GM12878 (cell line): ENCODE results near the gene ANKHD1. TPM values are rescaled to one million over a fixed set of nuclear protein-coding genes. Genes with fewer than 3 reads are reported as not detected.

Experiments used
- BMI1 ChIP-seq: fragments of 450-650 bp; IDR thresholded peaks from 2 replicates; pipeline ENCODE4 v1.6.1; 2016; ENCODE audit warnings: mild to moderate bottlenecking, moderate library complexity, borderline replicate concordance
- CBFB ChIP-seq: IDR thresholded peaks from 2 replicates; pipeline ENCODE4 v1.6.1; 2016; ENCODE audit warnings: antibody characterized with exemption, low read depth
- CHD1 ChIP-seq: IDR thresholded peaks from 2 replicates; pipeline ENCODE4 v1.6.1; 2012; ENCODE audit warnings: low read depth, low read length, improper control_type of control experiment
- CHD2 ChIP-seq: IDR thresholded peaks from 2 replicates; pipeline ENCODE4 v1.6.1; 2011; ENCODE audit warnings: low read depth, low read length, improper control_type of control experiment, borderline replicate concordance
- CREM ChIP-seq: IDR thresholded peaks from 2 replicates; pipeline ENCODE4 v1.6.1; 2014; ENCODE audit warnings: antibody characterized with exemption, low read depth
- CTCF ChIP-seq, 3 experiments: IDR thresholded peaks in 2 of 3; conservative IDR thresholded peaks in 1 of 3; 2 replicates each; pipeline ENCODE4 v1.5.1; 2011; ENCODE audit warnings: low read depth in 3 of 3, low read length in 3 of 3, mild to moderate bottlenecking in 3 of 3, control low read depth in 2 of 3, moderate library complexity in 2 of 3, inconsistent platforms in 1 of 3, mixed read lengths in 1 of 3; ENCODE audit not compliant: control insufficient read depth in 2 of 3, insufficient read depth in 1 of 3; ENCODE audit errors: extremely low read depth in 1 of 3
- ESRRA ChIP-seq: IDR thresholded peaks from 2 replicates; pipeline ENCODE4 v1.6.1; 2012; ENCODE audit warnings: mild to moderate bottlenecking, low read length, improper control_type of control experiment
- EZH2 ChIP-seq: IDR thresholded peaks from 2 replicates; pipeline ENCODE4 v1.6.1; 2012; ENCODE audit warnings: low read depth, mild to moderate bottlenecking, control low read depth, inconsistent platforms, low read length, borderline replicate concordance; ENCODE audit not compliant: control insufficient read depth
- FOS ChIP-seq: IDR thresholded peaks from 3 replicates; pipeline ENCODE4 v1.6.1; 2011; ENCODE audit warnings: borderline replicate concordance; ENCODE audit not compliant: insufficient read length; ENCODE audit errors: extremely low read depth
- FOXK2 ChIP-seq: fragments of 450-650 bp; IDR thresholded peaks from 2 replicates; pipeline ENCODE4 v1.6.1; 2017; ENCODE audit warnings: mild to moderate bottlenecking, moderate library complexity
- GATAD2B ChIP-seq: fragments of 450-650 bp; conservative IDR thresholded peaks from 2 replicates; pipeline ENCODE4 v1.6.1; 2017; ENCODE audit warnings: low read depth, mild to moderate bottlenecking, moderate library complexity
- LARP7 ChIP-seq: fragments of 450-650 bp; IDR thresholded peaks from 2 replicates; pipeline ENCODE4 v1.6.1; 2017; ENCODE audit warnings: mild to moderate bottlenecking
- MTA2 ChIP-seq: fragments of 450-650 bp; IDR thresholded peaks from 2 replicates; pipeline ENCODE4 v1.6.1; 2016; ENCODE audit warnings: low read depth, mild to moderate bottlenecking, moderate library complexity
- NKRF ChIP-seq: fragments of 450-650 bp; conservative IDR thresholded peaks from 2 replicates; pipeline ENCODE4 v1.6.1; 2017; ENCODE audit warnings: mild to moderate bottlenecking, moderate library complexity
- PAX8 ChIP-seq: fragments of 450-650 bp; IDR thresholded peaks from 2 replicates; pipeline ENCODE4 v1.6.1; 2017; ENCODE audit warnings: mild to moderate bottlenecking, moderate library complexity
- PKNOX1 ChIP-seq: fragments of 450-650 bp; IDR thresholded peaks from 2 replicates; pipeline ENCODE4 v1.6.1; 2016; ENCODE audit warnings: mild to moderate bottlenecking
- POLR2AphosphoS5 ChIP-seq: IDR thresholded peaks from 2 replicates; pipeline ENCODE4 v1.6.1; 2011; ENCODE audit warnings: mild to moderate bottlenecking, low read length, inconsistent platforms
- SUZ12 ChIP-seq: fragments of 200-600 bp; sonication (generic); IDR thresholded peaks from one replicate; pipeline ENCODE4 v1.6.1; 2018; ENCODE audit warnings: antibody characterized with exemption, mild to moderate bottlenecking; ENCODE audit not compliant: unreplicated experiment
- TCF3 ChIP-seq: IDR thresholded peaks from 2 replicates; pipeline ENCODE4 v1.6.1; 2012; ENCODE audit warnings: low read depth, mild to moderate bottlenecking, low read length, borderline replicate concordance; ENCODE audit not compliant: insufficient read depth
- TCF7 ChIP-seq: IDR thresholded peaks from 2 replicates; pipeline ENCODE4 v1.6.1; 2014; ENCODE audit warnings: antibody characterized with exemption, borderline replicate concordance
- ZBTB40 ChIP-seq: fragments of 450-650 bp; IDR thresholded peaks from 2 replicates; pipeline ENCODE4 v1.6.1; 2016; ENCODE audit warnings: mild to moderate bottlenecking, moderate library complexity, borderline replicate concordance
- ZZZ3 ChIP-seq: IDR thresholded peaks from 2 replicates; pipeline ENCODE4 v1.6.1; 2011; ENCODE audit warnings: low read depth; ENCODE audit not compliant: control insufficient read depth, insufficient read length
- polyA plus RNA-seq, 11 experiments: library from polyadenylated mRNA; depleted of rRNA in 4 of 11; unstranded in 6 of 11; stranded (reverse) in 5 of 11; fragments of >200 nt; fragmentation: Nextera tagmentation in 4 of 11; fragmentation: Illumina TruSeq in 1 of 11; extraction: Ambion mirVana in 4 of 11; extraction: Trizol in 1 of 11; gene quantifications; 1 replicate in 1 of 11; 2 replicates in 10 of 11; pipeline versions ENCODE4 v1.2.1 to v1.2.3, GENCODE V29; 2011 to 2016; ENCODE audit warnings: inconsistent platforms in 2 of 11, missing spikeins in 2 of 11, low read depth in 1 of 11
- total RNA-seq, 4 experiments: library from RNA; depleted of rRNA in 3 of 4; stranded (reverse); fragments of >200 nt in 3 of 4; fragmentation: Illumina TruSeq in 1 of 4; extraction: Trizol in 1 of 4; gene quantifications; 2 replicates each; pipeline versions ENCODE4 v1.2.1 to v1.2.3, GENCODE V29; 2013 to 2021

Gene ANKHD1
- total and polyA plus RNA-seq, 10 of the 15 experiments (the other 5 are each of a cell fraction or from before 2014, with no cell fraction given), result 31.6 to 96.8 (median 74.3) TPM

- no peak; the same call in 1 of the 2 replicates for TF ChIP-seq ZBTB40
- peak; percentile 54; the same call in 1 of the 2 replicates for TF ChIP-seq LARP7
- no peak for TF ChIP-seq ZZZ3
- TF ChIP-seq PAX8, result no peak
- no peak; the same call in 1 of the 2 replicates for TF ChIP-seq NKRF
- no peak for TF ChIP-seq CHD2
- TF ChIP-seq PKNOX1, result no peak
- no peak for TF ChIP-seq FOXK2
- TF ChIP-seq EZH2, result no peak
- peak; percentile 92 to 97 (median 96) for TF ChIP-seq CTCF (IDR thresholded peaks at IDR 0.05 in 2 of 3, conservative IDR thresholded peaks at IDR 0.05 in 1 of 3; ENCODE audit: control insufficient read depth in 2 of 3, extremely low read depth in 1 of 3, insufficient read depth in 1 of 3, low read depth in 3 of 3, low read length in 3 of 3)
- TF ChIP-seq FOS, result no peak
- TF ChIP-seq BMI1, result no peak
- TF ChIP-seq CREM, result no peak
- TF ChIP-seq MTA2, result no peak
- TF ChIP-seq ESRRA, result no peak
- TF ChIP-seq TCF3, result no peak
- TF ChIP-seq SUZ12, result no peak
- no peak for TF ChIP-seq TCF7
- no peak for TF ChIP-seq CBFB
- TF ChIP-seq CHD1, result no peak
- no peak for TF ChIP-seq POLR2AphosphoS5
- no peak for TF ChIP-seq GATAD2B
Measured at GRCh38 chr5:140357726-140358093, 43.9 kb upstream of the ANKHD1 start (continued).
